GM20000 (cell line): ENCODE measurements around the gene MRGPRX3.

Experiments
- DNase-seq: peaks from one replicate; pipeline ENCODE4 v3.0.0; 2012; ENCODE audit warnings: low spot score
- TF ChIP-seq, protein P1 (sequence below): IDR thresholded peaks from 2 replicates; pipeline ENCODE4 v1.5.1; 2012; ENCODE audit warnings: mild to moderate bottlenecking, control low read depth; ENCODE audit errors: extremely low read depth, missing control alignments

Gene MRGPRX3

DNA sequence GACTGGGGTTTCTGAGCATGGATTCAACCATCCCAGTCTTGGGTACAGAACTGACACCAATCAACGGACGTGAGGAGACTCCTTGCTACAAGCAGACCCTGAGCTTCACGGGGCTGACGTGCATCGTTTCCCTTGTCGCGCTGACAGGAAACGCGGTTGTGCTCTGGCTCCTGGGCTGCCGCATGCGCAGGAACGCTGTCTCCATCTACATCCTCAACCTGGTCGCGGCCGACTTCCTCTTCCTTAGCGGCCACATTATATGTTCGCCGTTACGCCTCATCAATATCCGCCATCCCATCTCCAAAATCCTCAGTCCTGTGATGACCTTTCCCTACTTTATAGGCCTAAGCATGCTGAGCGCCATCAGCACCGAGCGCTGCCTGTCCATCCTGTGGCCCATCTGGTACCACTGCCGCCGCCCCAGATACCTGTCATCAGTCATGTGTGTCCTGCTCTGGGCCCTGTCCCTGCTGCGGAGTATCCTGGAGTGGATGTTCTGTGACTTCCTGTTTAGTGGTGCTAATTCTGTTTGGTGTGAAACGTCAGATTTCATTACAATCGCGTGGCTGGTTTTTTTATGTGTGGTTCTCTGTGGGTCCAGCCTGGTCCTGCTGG lies 4.9 kb downstream of the MRGPRX3 start:
- TF ChIP-seq, protein P1, sequence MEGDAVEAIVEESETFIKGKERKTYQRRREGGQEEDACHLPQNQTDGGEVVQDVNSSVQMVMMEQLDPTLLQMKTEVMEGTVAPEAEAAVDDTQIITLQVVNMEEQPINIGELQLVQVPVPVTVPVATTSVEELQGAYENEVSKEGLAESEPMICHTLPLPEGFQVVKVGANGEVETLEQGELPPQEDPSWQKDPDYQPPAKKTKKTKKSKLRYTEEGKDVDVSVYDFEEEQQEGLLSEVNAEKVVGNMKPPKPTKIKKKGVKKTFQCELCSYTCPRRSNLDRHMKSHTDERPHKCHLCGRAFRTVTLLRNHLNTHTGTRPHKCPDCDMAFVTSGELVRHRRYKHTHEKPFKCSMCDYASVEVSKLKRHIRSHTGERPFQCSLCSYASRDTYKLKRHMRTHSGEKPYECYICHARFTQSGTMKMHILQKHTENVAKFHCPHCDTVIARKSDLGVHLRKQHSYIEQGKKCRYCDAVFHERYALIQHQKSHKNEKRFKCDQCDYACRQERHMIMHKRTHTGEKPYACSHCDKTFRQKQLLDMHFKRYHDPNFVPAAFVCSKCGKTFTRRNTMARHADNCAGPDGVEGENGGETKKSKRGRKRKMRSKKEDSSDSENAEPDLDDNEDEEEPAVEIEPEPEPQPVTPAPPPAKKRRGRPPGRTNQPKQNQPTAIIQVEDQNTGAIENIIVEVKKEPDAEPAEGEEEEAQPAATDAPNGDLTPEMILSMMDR: no peak

DNA sequence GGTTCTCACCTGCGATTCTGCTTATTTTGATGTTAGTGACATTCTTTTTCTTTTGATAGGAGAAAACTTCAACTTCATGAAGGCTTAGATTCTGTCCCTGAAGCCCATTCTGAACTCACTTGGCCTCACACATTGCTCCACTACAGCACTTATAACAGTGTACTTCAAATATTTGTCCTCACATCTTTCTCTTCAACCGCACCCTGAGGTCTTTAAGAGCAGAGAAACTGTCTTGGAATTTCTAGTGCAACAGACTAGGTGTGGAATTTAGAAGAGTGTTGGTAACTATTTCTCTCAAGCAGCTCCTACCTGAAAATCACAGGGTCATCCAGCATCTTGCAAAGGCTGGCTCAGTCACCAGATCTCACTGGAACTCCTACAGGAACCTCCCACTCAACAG lies 7.8 kb downstream of the MRGPRX3 start:
- no peak for DNase-seq
- TF ChIP-seq, protein P1: no peak

More for the DNA sequence above, 4.9 kb downstream of the MRGPRX3 start:
- no peak for DNase-seq

DNA sequence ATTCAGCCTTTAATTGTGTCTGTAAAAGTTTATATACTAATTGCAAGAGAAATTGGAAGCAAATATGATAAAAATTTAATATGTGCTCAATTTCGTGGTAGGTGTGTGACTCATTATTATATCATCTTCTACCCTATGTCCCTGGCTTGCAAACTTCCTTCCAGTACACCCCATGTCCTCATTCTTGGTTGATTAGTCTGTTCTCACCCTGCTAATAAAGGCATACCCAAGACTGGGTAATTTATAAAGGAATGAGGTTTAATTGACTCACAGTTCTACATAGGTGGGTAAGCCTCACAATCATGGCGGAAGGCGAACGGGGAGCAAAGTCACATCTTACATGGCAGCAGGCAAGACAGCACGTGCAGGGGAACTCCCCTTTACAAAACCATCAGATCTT lies 11.9 kb downstream of the MRGPRX3 start:
- DNase-seq: no peak
- TF ChIP-seq, protein P1: no peak

DNA sequence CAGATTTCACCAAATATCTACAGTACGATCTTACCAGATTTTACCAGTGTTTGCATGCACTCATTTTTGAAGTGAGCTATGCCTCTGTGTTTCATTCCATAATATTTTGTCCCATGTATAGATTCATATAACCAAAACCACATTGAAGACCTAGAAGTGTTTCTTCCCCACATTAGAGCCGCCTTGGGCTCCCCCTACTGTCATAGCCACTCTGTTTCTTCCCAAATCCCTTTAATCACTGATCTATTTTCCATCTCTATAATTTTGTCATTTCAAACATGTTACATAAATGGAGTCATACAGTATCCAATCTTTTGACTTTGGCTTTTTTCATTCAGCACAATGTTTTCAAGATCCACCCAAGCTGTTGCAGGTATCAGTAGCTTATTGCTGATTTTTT lies 12.7 kb downstream of the MRGPRX3 start:
- DNase-seq: no peak
- TF ChIP-seq, protein P1: no peak

DNA sequence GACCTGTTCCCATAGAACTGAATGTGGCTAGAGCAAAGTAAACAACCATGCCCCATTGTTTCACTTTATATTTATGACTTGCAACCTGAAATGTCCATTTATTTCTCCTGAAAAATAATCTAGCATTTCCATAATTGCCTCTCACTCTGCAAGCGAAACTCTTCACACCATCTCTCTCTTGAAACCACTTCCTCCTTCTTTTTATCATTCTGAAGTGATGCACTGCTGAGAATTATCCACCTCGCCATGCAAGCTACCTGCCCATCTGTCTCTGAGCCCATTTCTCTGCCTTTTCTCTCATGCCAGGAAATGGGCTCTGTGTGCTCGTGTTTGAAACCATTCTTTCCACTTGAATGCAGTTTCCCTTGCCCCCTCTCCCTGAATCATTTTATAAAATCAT lies 13.5 kb downstream of the MRGPRX3 start:
- DNase-seq: no peak
- TF ChIP-seq, protein P1: no peak

DNA sequence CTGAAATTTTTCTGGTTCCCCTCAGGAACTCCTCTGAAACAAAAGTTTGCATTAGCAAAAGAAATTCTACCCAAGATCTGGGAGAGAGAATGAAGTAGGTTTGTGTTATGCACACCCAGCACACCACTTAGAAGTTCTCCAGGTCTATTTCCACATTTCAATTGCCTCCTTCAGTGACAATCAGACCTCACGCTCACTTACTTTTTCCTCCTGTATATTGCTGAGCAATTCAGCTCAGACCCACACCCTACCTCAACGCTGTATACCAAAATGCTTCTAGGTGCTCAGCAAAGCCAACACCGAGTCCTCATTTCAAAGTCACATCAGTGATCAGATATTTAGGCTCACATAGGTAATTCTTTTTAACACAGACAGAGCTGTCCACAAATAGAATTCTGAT lies 19.2 kb downstream of the MRGPRX3 start:
- TF ChIP-seq, protein P1: no peak

DNA sequence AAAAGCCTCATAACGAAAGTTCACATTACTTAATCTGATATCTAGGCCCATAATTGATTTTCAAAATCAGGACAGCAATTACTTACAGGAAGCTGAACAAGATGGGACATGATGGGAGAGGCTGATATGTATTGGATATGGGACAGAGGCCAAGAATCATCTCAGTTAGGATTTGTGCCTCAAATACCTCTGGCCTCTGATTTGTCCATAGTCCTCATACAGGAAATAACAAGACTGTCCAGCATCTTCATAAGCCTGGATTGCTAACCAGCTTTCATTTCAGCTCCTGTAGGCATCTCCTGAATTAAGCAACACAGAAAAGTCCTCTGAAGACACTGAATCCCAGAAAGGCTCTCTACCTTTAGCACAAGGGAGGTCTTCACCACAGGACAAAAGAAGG lies 36.0 kb downstream of the MRGPRX3 start:
- no peak for DNase-seq
- TF ChIP-seq, protein P1: no peak

More for the DNA sequence above, 19.2 kb downstream of the MRGPRX3 start:
- no peak for DNase-seq
